DOHH2 (cell line): ENCODE data around the gene MEGF11.

ENCODE experiments used
- CTCF ChIP-seq: fragments of 200-600 bp; sonication (generic); IDR thresholded peaks from one replicate; pipeline ENCODE4 v1.5.1; 2014; ENCODE audit warnings: antibody characterized with exemption, mild to moderate bottlenecking, low read depth, low read length; ENCODE audit not compliant: poor library complexity, severe bottlenecking
- EZH2phosphoT487 ChIP-seq: fragments of 200-600 bp; sonication (generic); IDR thresholded peaks from 2 replicates; pipeline ENCODE4 v1.6.1; 2017; ENCODE audit warnings: borderline replicate concordance, mild to moderate bottlenecking, antibody characterized with exemption, low read length, moderate library complexity, mixed read lengths

GRCh38 chr15:65910341-65910740 lies 343.2 kb downstream of the MEGF11 start:
- TF ChIP-seq CTCF (no peak), EZH2phosphoT487 (no peak)
